ENCODE measurements around the gene TBC1D8B. TPM values are rescaled to one million over a fixed set of nuclear protein-coding genes. Genes with fewer than 3 reads are reported as not detected.
A peak's percentile ranks its signal among the peaks of the same experiment; 100 is the strongest.

The TBC1D8B gene
- total and polyA plus RNA-seq, 9 of the 15 experiments (the other 6 are each of a cell fraction or from before 2014, with no cell fraction given) = 0.04 to 0.36 (median 0.10) TPM; not detected in 1

GRCh38 chrX:106802388-106803275, at the start of gene TBC1D8B (continued):
- TF ChIP-seq E2F8 (IDR thresholded peaks at IDR 0.05; ENCODE audit: low read depth, partially characterized antibody) = no peak
- no peak for TF ChIP-seq HNRNPH1 (optimal IDR thresholded peaks at IDR 0.05; ENCODE audit: low read depth, low read length)
- no peak for TF ChIP-seq KLF6 (CRISPR knock-in tag; IDR thresholded peaks at IDR 0.05; ENCODE audit: borderline replicate concordance)
- TF ChIP-seq PRDM10 (IDR thresholded peaks at IDR 0.05; ENCODE audit: partially characterized antibody) = peak; percentile 7
- TF ChIP-seq HMG20B (CRISPR knock-in tag; IDR thresholded peaks at IDR 0.05) = no peak
- no peak for TF ChIP-seq CTBP1 (IDR thresholded peaks at IDR 0.05; ENCODE audit: borderline replicate concordance)
- no peak for TF ChIP-seq RBM15 (IDR thresholded peaks at IDR 0.05; ENCODE audit: insufficient read depth, low read length)
- no peak for TF ChIP-seq ARHGAP35 (IDR thresholded peaks at IDR 0.05; ENCODE audit: partially characterized antibody)
- no peak for TF ChIP-seq DACH1 (IDR thresholded peaks at IDR 0.05; ENCODE audit: partially characterized antibody)
- TF ChIP-seq KHSRP (IDR thresholded peaks at IDR 0.05) = no peak
- TF ChIP-seq ZNF395 (CRISPR knock-in tag; IDR thresholded peaks at IDR 0.05) = 0 out of 2 replicates have a peak, but pooled peaks have one; percentile 32
- no peak for TF ChIP-seq HINFP (tag; conservative IDR thresholded peaks at IDR 0.05; ENCODE audit: low read depth)
- no peak for TF ChIP-seq HEY1 (CRISPR knock-in tag; IDR thresholded peaks at IDR 0.05; ENCODE audit: borderline replicate concordance)
- no peak for TF ChIP-seq MYC (IDR thresholded peaks at IDR 0.05; ENCODE audit: low read depth, low read length)
- TF ChIP-seq MYC (CRISPR knock-in tag; IDR thresholded peaks at IDR 0.05; ENCODE audit: borderline replicate concordance, low read depth) = no peak
- TF ChIP-seq BACH1 (tag; IDR thresholded peaks at IDR 0.05) = no peak
- TF ChIP-seq HES1 (IDR thresholded peaks at IDR 0.05; ENCODE audit: low read depth) = no peak
